HCT116 (cell line): ENCODE results near the gene METTL22. TPM values are rescaled to one million over a fixed set of nuclear protein-coding genes. Genes with fewer than 3 reads are reported as not detected.

Experiments used
- ATAC-seq: fragments of 200-7000 bp; cut with Tn5 transposase; 2 replicates; pipeline ENCODE4 v1.9.1; 2020; ENCODE audit warnings: mild to moderate bottlenecking, moderate library complexity
- BruUV-seq: library from RNA; stranded (reverse); fragments of 400-500 nt; replicated peaks from 2 replicates; lab custom pipeline; 2021; lab: Mats Ljungman, UMichigan
- CTCF ChIA-PET: fragments of 300-600 bp; sonication (Branson Sonifier 250); formaldehyde crosslinking; loops from one replicate; lab custom pipeline; 2021; ENCODE audit warnings: antibody characterized with exemption; lab: Charles Lee
- POLR2A ChIA-PET: fragments of 300-600, 350-600 bp; sonication (Branson Sonifier 250); formaldehyde crosslinking; loops from one replicate; lab custom pipeline; 2021; ENCODE audit warnings: antibody characterized with exemption; lab: Charles Lee
- RAD21 ChIA-PET, 2 experiments: fragments of 300-600 bp; sonication (Branson Sonifier 250); formaldehyde crosslinking; loops; one replicate each; lab custom pipeline; 2023; ENCODE audit warnings: low total read pairs in 2 of 2; ENCODE audit not compliant: uncharacterized antibody in 2 of 2, unreplicated experiment in 2 of 2, low non-redundant PET in 1 of 2; lab: Charles Lee
- DNase-seq: peaks from one replicate; pipeline ENCODE4 v3.0.0-alpha.2; 2010; ENCODE audit warnings: low read depth, low spot score
- H2AFZ ChIP-seq: fragments of 200-600 bp; shearing (Covaris generic), sonication (generic); 2 replicates; pipeline ENCODE4 v1.6.1; 2017; ENCODE audit warnings: low read depth, mixed run types, mixed read lengths, antibody characterized with exemption, low read length; ENCODE audit not compliant: poor library complexity, severe bottlenecking
- H3K27ac ChIP-seq: 2 replicates; pipeline ENCODE4 v1.5.1; 2012; ENCODE audit warnings: low read depth, low read length
- H3K27me3 ChIP-seq: fragments of 200-600 bp; sonication (generic); 2 replicates; pipeline ENCODE4 v1.6.1; 2016; ENCODE audit warnings: mixed run types, low read length, mixed read lengths; ENCODE audit not compliant: insufficient read depth
- H3K36me3 ChIP-seq, 2 experiments: fragments of 200-500 bp in 1 of 2; fragments of 200-600 bp in 1 of 2; sonication (Bioruptor generic) in 1 of 2; sonication (generic) in 1 of 2; 2 replicates each; pipeline versions ENCODE4 v1.5.1 to v1.6.1; 2014 to 2016; ENCODE audit warnings: low read length in 2 of 2, inconsistent platforms in 1 of 2, mixed read lengths in 1 of 2, mixed run types in 1 of 2; ENCODE audit not compliant: insufficient read depth in 2 of 2, control insufficient read depth in 1 of 2
- H3K4me1 ChIP-seq, 2 experiments: fragments of 200-600 bp in 1 of 2; sonication (generic) in 1 of 2; 2 replicates each; pipeline versions ENCODE4 v1.5.1 to v1.6.1; 2012 to 2017; ENCODE audit warnings: low read length in 2 of 2, inconsistent platforms in 1 of 2, mild to moderate bottlenecking in 1 of 2, mixed read lengths in 1 of 2, mixed run types in 1 of 2, moderate library complexity in 1 of 2; ENCODE audit not compliant: insufficient read depth in 2 of 2, control insufficient read depth in 1 of 2
- H3K4me2 ChIP-seq: fragments of 200-600 bp; sonication (generic); 2 replicates; pipeline ENCODE4 v1.6.1; 2017; ENCODE audit warnings: mixed run types, low read length, mixed read lengths
- H3K4me3 ChIP-seq, 2 experiments: fragments of 200-600 bp in 1 of 2; sonication (generic) in 1 of 2; replicated peaks in 1 of 2; 2 replicates each; pipeline ENCODE4 v1.5.1; 2011 to 2016; ENCODE audit warnings: low read length in 2 of 2, control low read depth in 1 of 2, low read depth in 1 of 2, mild to moderate bottlenecking in 1 of 2, mixed read lengths in 1 of 2, mixed run types in 1 of 2
- H3K79me2 ChIP-seq: fragments of 200-600 bp; sonication (generic); 2 replicates; pipeline ENCODE4 v1.6.1; 2017; ENCODE audit warnings: mild to moderate bottlenecking, mixed run types, low read length, moderate library complexity, mixed read lengths; ENCODE audit not compliant: insufficient read depth
- H3K9ac ChIP-seq: fragments of 200-600 bp; sonication (generic); 2 replicates; pipeline ENCODE4 v1.6.1; 2016; ENCODE audit warnings: low read length, mixed read lengths
- H3K9me2 ChIP-seq: fragments of 200-600 bp; sonication (generic), shearing (Covaris generic); 2 replicates; pipeline ENCODE4 v1.6.1; 2017; ENCODE audit warnings: mixed run types, mild to moderate bottlenecking, moderate library complexity; ENCODE audit not compliant: insufficient read depth
- H3K9me3 ChIP-seq, 2 experiments: fragments of 200-500 bp in 1 of 2; fragments of 200-600 bp in 1 of 2; sonication (Bioruptor generic) in 1 of 2; sonication (generic) in 1 of 2; 2 replicates each; pipeline ENCODE4 v1.6.1; 2014 to 2017; ENCODE audit warnings: low read length in 2 of 2, mixed read lengths in 2 of 2, inconsistent platforms in 1 of 2, low read depth in 1 of 2, mild to moderate bottlenecking in 1 of 2, mixed run types in 1 of 2, moderate library complexity in 1 of 2; ENCODE audit not compliant: control insufficient read depth in 1 of 2, insufficient read depth in 1 of 2
- H4K20me1 ChIP-seq: fragments of 200-600 bp; sonication (generic), shearing (Covaris generic); 2 replicates; pipeline ENCODE4 v1.6.1; 2017; ENCODE audit warnings: mixed run types, mild to moderate bottlenecking, moderate library complexity; ENCODE audit not compliant: insufficient read depth
- ATF3 ChIP-seq: IDR thresholded peaks from 2 replicates; pipeline ENCODE4 v1.6.1; 2012
- CTCF ChIP-seq, 3 experiments: fragments of 200-600 bp in 1 of 3; sonication (generic) in 1 of 3; IDR thresholded peaks in 2 of 3; conservative IDR thresholded peaks in 1 of 3; 2 replicates each; pipeline ENCODE4 v1.5.1; 2012 to 2017; ENCODE audit warnings: low read depth in 2 of 3, low read length in 2 of 3, antibody characterized with exemption in 1 of 3, borderline replicate concordance in 1 of 3, control low read depth in 1 of 3, mild to moderate bottlenecking in 1 of 3, mixed read lengths in 1 of 3, mixed run types in 1 of 3, moderate library complexity in 1 of 3; ENCODE audit not compliant: insufficient read depth in 1 of 3
- ELF1 ChIP-seq: IDR thresholded peaks from 2 replicates; pipeline ENCODE4 v1.6.1; 2012; ENCODE audit warnings: low read depth, borderline replicate concordance
- EZH2 ChIP-seq: fragments of 200-600 bp; sonication (generic); IDR thresholded peaks from 2 replicates; pipeline ENCODE4 v1.6.1; 2017; ENCODE audit warnings: antibody characterized with exemption, mixed run types
- EZH2phosphoT487 ChIP-seq: fragments of 200-600 bp; IDR thresholded peaks from 2 replicates; pipeline ENCODE4 v1.6.1; 2018; ENCODE audit warnings: antibody characterized with exemption, borderline replicate concordance
- FOSL1 ChIP-seq: IDR thresholded peaks from 2 replicates; pipeline ENCODE4 v1.6.1; 2012; ENCODE audit warnings: low read depth
- POLR2A ChIP-seq: IDR thresholded peaks from 2 replicates; pipeline ENCODE4 v1.7.0; 2011; ENCODE audit warnings: borderline replicate concordance; ENCODE audit not compliant: insufficient read depth, insufficient read length; ENCODE audit errors: extremely low read depth
- POLR2AphosphoS5 ChIP-seq: IDR thresholded peaks from 2 replicates; pipeline ENCODE4 v1.6.1; 2011; ENCODE audit warnings: mild to moderate bottlenecking, low read depth, low read length, moderate library complexity
- SIN3A ChIP-seq: IDR thresholded peaks from 2 replicates; pipeline ENCODE4 v1.6.1; 2012; ENCODE audit warnings: low read depth
- SP1 ChIP-seq: IDR thresholded peaks from 2 replicates; pipeline ENCODE4 v1.6.1; 2012; ENCODE audit warnings: low read depth
- SRF ChIP-seq: IDR thresholded peaks from 2 replicates; pipeline ENCODE4 v1.6.1; 2012; ENCODE audit warnings: low read depth
- TCF7L2 ChIP-seq: IDR thresholded peaks from 2 replicates; pipeline ENCODE4 v1.7.0; 2011; ENCODE audit warnings: borderline replicate concordance, inconsistent platforms; ENCODE audit not compliant: insufficient read depth, insufficient read length; ENCODE audit errors: extremely low read depth
- ZBTB33 ChIP-seq: IDR thresholded peaks from 2 replicates; pipeline ENCODE4 v1.6.1; 2011; ENCODE audit warnings: mild to moderate bottlenecking, low read length, moderate library complexity; ENCODE audit not compliant: insufficient replicate concordance; ENCODE audit errors: extremely low read depth
- ZFX ChIP-seq: fragments of 450-650 bp; IDR thresholded peaks from 2 replicates; pipeline ENCODE4 v1.6.1; 2017
- intact Hi-C: fragments of 100-400 bp; cut with micrococcal nuclease; formaldehyde crosslinking; loops from 2 replicates; pipeline ENCODE4 v1.10.0; 2022
- total RNA-seq: library from RNA; stranded (reverse); gene quantifications from one replicate; pipeline ENCODE4 v1.2.1, GENCODE V29; 2021; ENCODE audit not compliant: unreplicated experiment

METTL22 gene
- total RNA-seq, 1 experiment from 2014 or later = 33.3 TPM

- no peak for TF ChIP-seq EZH2phosphoT487
Measured at GRCh38 chr16:8691728-8692127, 70.2 kb downstream of the METTL22 start (continued).

- no peaks in the 10 kb centered on the region for H3K9me2 ChIP-seq
- H3K4me3 ChIP-seq = no peak overlapping the region
- ATAC-seq (no peak), DNase-seq (no peak)
- ChIA-PET POLR2A (no interaction called here), RAD21 (no interaction called here), CTCF (no interaction called here)
- no TSS peak for BruUV-seq
- no peaks in the 10 kb centered on the region for H3K79me2 ChIP-seq
- TF ChIP-seq POLR2AphosphoS5 (no peak), SRF (no peak), ELF1 (no peak), SP1 (no peak), POLR2A (no peak)
- H3K4me1 ChIP-seq = no peaks in the 10 kb centered on the region
- no peak overlapping the region for H3K4me2 ChIP-seq
- H3K27me3 ChIP-seq = no peaks in the 10 kb centered on the region
- H3K9ac ChIP-seq = no peak overlapping the region
- H4K20me1 ChIP-seq = no peaks in the 10 kb centered on the region
- intact Hi-C loops = no loop called here
- no peak overlapping the region for H2AFZ ChIP-seq
- no peak overlapping the region for H3K27ac ChIP-seq
- no peaks in the 10 kb centered on the region for H3K36me3 ChIP-seq
- peaks cover 3 to 7% of the 10 kb centered on the region in 2 experiments; a peak in 2 of 4 replicates for H3K9me3 ChIP-seq
Measured at GRCh38 chr16:8694795-8695728, 73.6 kb downstream of the METTL22 start.

- Histone ChIP-seq H3K27ac (no peak overlapping the region), H4K20me1 (no peaks in the 10 kb centered on the region), H3K4me2 (no peak overlapping the region), H3K79me2 (no peaks in the 10 kb centered on the region), H3K27me3 (no peaks in the 10 kb centered on the region), H3K9me3 (no peaks in the 10 kb centered on the region), H3K9ac (no peak overlapping the region), H3K9me2 (no peaks in the 10 kb centered on the region), H2AFZ (no peak overlapping the region), H3K4me1 (no peaks in the 10 kb centered on the region), H3K36me3 (no peaks in the 10 kb centered on the region), H3K4me3 (no peak overlapping the region)
- no TSS peak for BruUV-seq
- DNase-seq = no peak
- intact Hi-C loops = no loop called here
- CTCF ChIA-PET = no interaction called here
- RAD21 ChIA-PET = no interaction called here
- ATAC-seq = no peak
- POLR2A ChIA-PET = no interaction called here
- no peak for TF ChIP-seq SRF
- TF ChIP-seq CTCF (IDR thresholded peaks at IDR 0.05 in 2 of 3, conservative IDR thresholded peaks at IDR 0.05 in 1 of 3; ENCODE audit: borderline replicate concordance in 1 of 3, insufficient read depth in 1 of 3, low read depth in 2 of 3, low read length in 2 of 3) = no peak
- TF ChIP-seq SIN3A = no peak
- no peak for TF ChIP-seq ZBTB33
- no peak for TF ChIP-seq ELF1
- TF ChIP-seq POLR2AphosphoS5 = no peak
- TF ChIP-seq ATF3 = no peak
- no peak for TF ChIP-seq FOSL1
- no peak for TF ChIP-seq EZH2
- TF ChIP-seq ZFX = no peak
- no peak for TF ChIP-seq TCF7L2
- TF ChIP-seq POLR2A = no peak
Measured at GRCh38 chr16:8696880-8697279, 75.4 kb downstream of the METTL22 start.
